Right cardiac atrium (tissue), 5 donors: Measurements from ENCODE around the gene ZHX3. TPM values are rescaled to one million over a fixed set of nuclear protein-coding genes. Genes with fewer than 3 reads are reported as not detected.
A peak's percentile ranks its signal among the peaks of the same experiment; 100 is the strongest.

Experiments
- ATAC-seq, 2 donors: fragments of 200-7000 bp; cut with Tn5 transposase; one replicate each; pipeline versions ENCODE4 v1.8.0 to v1.9.1; 2020; ENCODE audit warnings: moderate library complexity in 2 of 2, mild to moderate bottlenecking in 1 of 2
- DNase-seq, 3 donors: peaks; one replicate each; pipeline ENCODE4 v3.0.0-alpha.2; 2020
- H3K27ac ChIP-seq: one replicate; pipeline ENCODE4 v1.5.1; 2013; ENCODE audit warnings: mild to moderate bottlenecking, low read length, control low read depth, moderate library complexity
- H3K27me3 ChIP-seq: one replicate; pipeline ENCODE4 v1.6.1; 2013; ENCODE audit not compliant: control insufficient read depth, insufficient read depth
- H3K4me1 ChIP-seq: one replicate; pipeline ENCODE4 v1.6.1; 2013; ENCODE audit warnings: low read length; ENCODE audit not compliant: control insufficient read depth, insufficient read depth
- H3K4me3 ChIP-seq: one replicate; pipeline ENCODE4 v1.5.1; 2013; ENCODE audit warnings: low read length, control low read depth
- H3K9me3 ChIP-seq: one replicate; pipeline ENCODE4 v1.6.1; 2013; ENCODE audit warnings: low read length; ENCODE audit not compliant: control insufficient read depth
- WGBS: extraction: QIAGEN DNeasy Blood & Tissue Kit; methylation state at CpG from one replicate; pipeline ENCODE4 v1.1.7; 2013; 5-methylcytosine and 5-hydroxymethylcytosine counted together
- intact Hi-C, 4 donors: fragments of 100-400 bp; cut with DNase I; formaldehyde crosslinking; loops; one replicate each; pipeline versions ENCODE4 v1.11.0 to v1.14.0; 2022 to 2023
- polyA plus RNA-seq: library from polyadenylated mRNA; stranded (reverse); fragments of 200-250 nt; gene quantifications from one replicate; pipeline ENCODE4 v1.2.3, GENCODE V29; 2013
- total RNA-seq, 4 donors: library from RNA; stranded (reverse); fragmentation: NEBNext Ultra II Directional; extraction: Animal tissue kit (Norgen Biotek cat#: 25700); gene quantifications; one replicate each; pipeline ENCODE4 v1.2.1, GENCODE V29; 2021
- donor health status: healthy with polysubstance abuse.
- donor health status: DM: no; HTN: yes; CAD: no.
- donor health status: DM: no; HTN: no; CAD: no.
- donor health status: DM: no; HTN: yes; CAD: no; lungs with severe emphysema.
- donor health status: DM: yes; HTN: yes; CAD: no.

The ZHX3 gene
- total and polyA plus RNA-seq, 5 donors, result 11.6 to 39.7 (median 33.4) TPM

- 24% methylated on average over 1 of the region's 1 CpG for WGBS
- H3K4me1 ChIP-seq, result peaks cover 13% of the 10 kb centered on the region
Measured at GRCh38 chr20:41161886-41162285, 155.6 kb downstream of the ZHX3 start.

DNA sequence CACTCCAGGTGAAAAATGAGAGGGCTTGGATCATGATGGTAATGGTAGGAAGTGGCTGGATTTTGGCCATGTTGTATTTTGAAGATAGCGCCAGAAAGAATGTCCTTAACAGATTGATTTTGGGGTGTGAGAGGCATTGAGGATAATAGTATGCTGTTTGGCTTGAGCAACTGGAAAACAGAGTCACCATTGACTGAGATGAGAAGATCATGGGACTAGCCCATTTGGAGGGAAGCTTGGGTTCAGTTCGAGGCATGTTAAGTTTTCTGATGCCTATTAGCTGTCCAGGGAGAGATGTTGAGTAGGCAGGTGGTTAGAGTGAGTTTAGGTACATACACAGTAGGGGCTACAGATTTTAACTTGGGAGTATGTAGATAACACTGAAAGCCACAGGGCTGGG lies 156.8 kb downstream of the ZHX3 start:
- Histone ChIP-seq H3K27ac (no peak overlapping the region), H3K4me1 (peaks cover 23% of the 10 kb centered on the region), H3K27me3 (no peaks in the 10 kb centered on the region), H3K4me3 (no peak overlapping the region), H3K9me3 (no peaks in the 10 kb centered on the region)
- DNase-seq (no peak), ATAC-seq (no peak)
- WGBS, result 80% methylated on average over 2 of the region's 2 CpGs
- intact Hi-C loops, result no loop called here

More at GRCh38 chr20:41161886-41162285, 155.6 kb downstream of the ZHX3 start:
- H3K4me3 ChIP-seq, result no peak overlapping the region
- intact Hi-C loops, result no loop called here
- DNase-seq (peak; percentile 18 to 53 (median 42)), ATAC-seq (no peak)
- H3K9me3 ChIP-seq, result no peaks in the 10 kb centered on the region
- no peak overlapping the region for H3K27ac ChIP-seq
- H3K27me3 ChIP-seq, result no peaks in the 10 kb centered on the region

DNA sequence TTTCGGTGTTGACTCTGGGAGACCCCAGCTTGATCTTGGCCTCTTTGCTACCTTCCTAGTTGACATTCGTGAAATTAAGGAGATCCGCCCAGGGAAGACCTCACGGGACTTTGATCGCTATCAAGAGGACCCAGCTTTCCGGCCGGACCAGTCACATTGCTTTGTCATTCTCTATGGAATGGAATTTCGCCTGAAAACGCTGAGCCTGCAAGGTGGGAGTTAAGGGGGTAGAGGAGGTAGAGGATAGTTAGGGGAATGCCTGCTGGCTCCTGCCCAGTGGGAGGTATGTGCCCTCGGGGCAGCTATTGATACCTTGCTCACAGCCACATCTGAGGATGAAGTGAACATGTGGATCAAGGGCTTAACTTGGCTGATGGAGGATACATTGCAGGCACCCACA lies 158.0 kb downstream of the ZHX3 start:
- WGBS, result 75% methylated on average over 10 of the region's 10 CpGs
- no peaks in the 10 kb centered on the region for H3K27me3 ChIP-seq
- peak in 1 of 3 donors; percentile 19 for DNase-seq

GRCh38 chr20:41158082-41158625 lies 159.4 kb downstream of the ZHX3 start:
- Histone ChIP-seq H3K27me3 (no peaks in the 10 kb centered on the region), H3K4me1 (peaks cover 39% of the 10 kb centered on the region), H3K27ac (no peak overlapping the region), H3K4me3 (no peak overlapping the region), H3K9me3 (no peaks in the 10 kb centered on the region)
- intact Hi-C loops, result no loop called here
- ATAC-seq (no peak), DNase-seq (peak in 2 of 3 donors; percentile 18 to 27)
- 75% methylated on average over 6 of the region's 6 CpGs for WGBS

More for the DNA sequence above, 158.0 kb downstream of the ZHX3 start:
- H3K9me3 ChIP-seq, result no peaks in the 10 kb centered on the region
- intact Hi-C loops, result no loop called here
- H3K4me3 ChIP-seq, result no peak overlapping the region
- H3K27ac ChIP-seq, result no peak overlapping the region
- ATAC-seq, result no peak
- peaks cover 34% of the 10 kb centered on the region for H3K4me1 ChIP-seq

- no peak for ATAC-seq
- 65% methylated on average over 7 of the region's 7 CpGs for WGBS
- peaks cover 55% of the 10 kb centered on the region for H3K4me1 ChIP-seq
- H3K4me3 ChIP-seq, result no peak overlapping the region
- no peaks in the 10 kb centered on the region for H3K27me3 ChIP-seq
- peak in 2 of 3 donors; percentile 4 to 32 for DNase-seq
- intact Hi-C loops, result no loop called here
- peak overlapping the region; percentile 56 for H3K27ac ChIP-seq
- H3K9me3 ChIP-seq, result no peaks in the 10 kb centered on the region
Measured at GRCh38 chr20:41155261-41155660, 162.3 kb downstream of the ZHX3 start.

GRCh38 chr20:41154436-41155176 lies 162.9 kb downstream of the ZHX3 start:
- Histone ChIP-seq H3K4me1 (peaks cover 57% of the 10 kb centered on the region), H3K9me3 (no peaks in the 10 kb centered on the region), H3K27ac (peak overlapping the region; percentile 62), H3K27me3 (no peaks in the 10 kb centered on the region), H3K4me3 (no peak overlapping the region)
- peak; percentile 47 to 72 (median 67) for DNase-seq
- peak; percentile 57 to 79 for ATAC-seq
- 50% methylated on average over 8 of the region's 8 CpGs for WGBS
- intact Hi-C loops, result no loop called here

- Histone ChIP-seq H3K27me3 (no peaks in the 10 kb centered on the region), H3K4me1 (peaks cover 66% of the 10 kb centered on the region), H3K9me3 (no peaks in the 10 kb centered on the region), H3K27ac (peak overlapping the region; percentile 23), H3K4me3 (no peak overlapping the region)
- DNase-seq (peak in 2 of 3 donors; percentile 59 to 65), ATAC-seq (no peak)
- intact Hi-C loops, result no loop called here
- WGBS, result 38% methylated on average over 5 of the region's 5 CpGs
Measured at GRCh38 chr20:41152108-41152757, 165.3 kb downstream of the ZHX3 start.

DNA sequence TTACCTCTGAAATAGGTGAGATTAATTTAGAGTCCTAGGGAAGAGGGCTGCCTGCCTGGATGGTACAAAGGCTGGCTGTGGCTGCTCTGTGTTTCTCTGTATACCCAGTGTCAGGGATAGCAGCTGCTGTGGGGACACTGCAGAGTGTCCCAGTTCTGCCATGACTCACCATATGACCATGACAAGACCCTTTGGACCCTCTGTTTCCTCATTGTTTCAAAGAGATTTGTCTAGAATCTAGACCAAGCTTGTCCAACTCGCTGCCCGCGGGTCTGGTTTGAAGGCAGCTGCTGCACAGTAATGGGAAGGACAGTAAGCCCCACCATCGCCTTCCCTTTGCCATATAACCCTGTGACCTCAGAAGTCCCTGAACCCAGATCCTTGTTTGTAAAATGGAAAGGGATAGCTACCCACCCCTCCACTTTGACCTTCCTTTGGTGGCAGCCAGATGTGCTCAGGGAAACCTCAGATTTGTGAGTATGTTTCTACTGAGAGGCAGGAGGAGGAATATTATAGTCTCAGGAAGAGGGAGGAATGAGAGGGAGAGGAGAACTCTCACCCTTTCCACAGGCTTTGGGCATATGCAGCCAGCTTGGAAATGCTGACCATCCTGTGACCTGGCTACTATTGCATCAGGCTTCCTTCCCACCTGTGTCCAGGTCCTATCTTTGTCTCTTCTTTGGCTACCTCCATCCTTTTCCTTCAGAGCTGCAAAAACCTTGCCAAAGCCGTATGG lies 166.2 kb downstream of the ZHX3 start:
- WGBS, result 84% methylated on average over 5 of the region's 5 CpGs
- DNase-seq, result peak in 2 of 3 donors; percentile 26 to 27
- intact Hi-C loops, result no loop called here
- no peaks in the 10 kb centered on the region for H3K9me3 ChIP-seq
- no peak for ATAC-seq
- H3K4me1 ChIP-seq, result peaks cover 69% of the 10 kb centered on the region
- H3K4me3 ChIP-seq, result no peak overlapping the region
- peak overlapping the region; percentile 51 for H3K27ac ChIP-seq
- no peaks in the 10 kb centered on the region for H3K27me3 ChIP-seq

GRCh38 chr20:41150664-41151063 lies 166.9 kb downstream of the ZHX3 start:
- H3K9me3 ChIP-seq, result no peaks in the 10 kb centered on the region
- 42% methylated on average over 3 of the region's 3 CpGs for WGBS
- intact Hi-C loops, result no loop called here
- ATAC-seq (peak in 1 of 2 donors; percentile 34), DNase-seq (peak in 1 of 3 donors; percentile 51)
- H3K4me1 ChIP-seq, result peaks cover 69% of the 10 kb centered on the region
- H3K27me3 ChIP-seq, result no peaks in the 10 kb centered on the region
- peak overlapping the region; percentile 10 for H3K27ac ChIP-seq
- no peak overlapping the region for H3K4me3 ChIP-seq

DNA sequence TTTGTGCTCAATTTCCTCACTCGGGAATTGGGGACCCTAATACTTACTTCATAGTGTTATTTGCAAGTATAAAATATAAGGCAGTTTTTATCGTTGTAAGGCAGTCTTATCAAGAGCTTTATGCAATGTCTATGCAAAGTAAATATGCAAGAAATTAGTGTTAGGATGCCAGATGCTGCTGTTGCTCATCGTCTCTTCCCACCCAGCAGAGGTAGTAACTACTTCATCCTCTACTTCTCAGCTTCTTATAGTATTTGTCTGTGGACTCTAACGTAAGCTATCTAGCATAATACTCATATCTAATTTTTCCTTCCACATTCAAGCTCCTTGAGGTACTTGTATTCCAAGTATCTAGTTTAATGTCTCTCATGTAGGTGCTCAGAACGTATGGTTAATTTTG lies 168.6 kb downstream of the ZHX3 start:
- Histone ChIP-seq H3K4me3 (no peak overlapping the region), H3K27ac (no peak overlapping the region), H3K9me3 (no peaks in the 10 kb centered on the region), H3K27me3 (no peaks in the 10 kb centered on the region), H3K4me1 (peaks cover 60% of the 10 kb centered on the region)
- DNase-seq (no peak), ATAC-seq (no peak)
- 67% methylated on average over 5 of the region's 5 CpGs for WGBS
- intact Hi-C loops, result no loop called here
